ENCODE data around the gene DNAH7.

The DNAH7 gene

DNA sequence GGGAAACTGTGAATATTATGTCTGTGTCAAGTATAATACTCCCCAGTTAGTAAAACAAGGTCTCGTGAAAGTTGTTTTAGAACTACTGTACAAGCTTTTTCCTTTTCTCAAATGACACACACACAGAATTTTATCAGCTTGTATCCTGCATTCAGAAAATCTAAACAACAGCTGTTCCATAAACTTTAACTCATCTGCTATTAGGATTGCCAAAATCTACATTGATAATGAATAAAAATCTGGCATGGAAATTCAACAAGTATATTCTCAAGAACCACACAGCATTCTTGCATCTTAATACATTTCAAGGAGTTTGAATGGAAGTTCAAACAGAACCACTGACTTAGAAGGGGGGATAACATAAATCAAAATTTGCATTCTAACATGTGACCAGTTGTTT lies 260.4 kb downstream of the DNAH7 start:
- no peak for DNase-seq (ENCODE audit: low spot score)

DNA sequence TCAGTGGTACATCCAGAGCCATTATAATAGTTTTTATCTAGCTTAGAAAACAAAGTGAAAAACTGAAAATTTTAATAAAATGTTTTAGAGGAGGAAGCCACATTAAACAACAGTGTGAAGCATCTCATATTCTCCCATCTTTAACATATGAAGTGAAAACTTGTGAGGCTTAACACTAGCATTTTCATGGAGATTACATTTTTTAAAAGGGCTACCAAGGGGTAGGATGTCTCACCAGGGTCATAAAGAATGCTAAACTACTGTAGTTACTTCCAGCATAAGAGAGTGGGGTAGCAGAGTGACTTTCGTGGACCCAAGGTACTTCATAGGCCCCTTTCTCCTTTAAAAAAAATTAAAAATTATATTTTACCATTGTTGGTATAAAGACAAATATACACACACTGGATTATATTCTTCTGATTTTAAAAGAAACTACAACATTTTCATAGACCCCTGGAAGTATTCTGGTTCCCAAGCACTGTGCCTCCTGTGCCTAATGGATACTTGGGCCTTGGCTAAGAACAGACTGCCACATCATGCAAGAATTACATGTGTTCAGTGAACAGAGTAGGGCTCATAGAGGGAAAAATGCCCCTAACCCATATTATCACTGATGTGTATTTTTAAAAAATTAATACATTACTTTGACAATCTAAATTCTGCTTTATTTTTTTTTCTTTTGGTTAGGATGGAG lies 263.2 kb downstream of the DNAH7 start:
- no peak for DNase-seq (ENCODE audit: low spot score)

- DNase-seq (ENCODE audit: low spot score): no peak
Observed at GRCh38 chr2:195795879-195796278, 272.8 kb downstream of the DNAH7 start.

- no peak for DNase-seq (ENCODE audit: low spot score)
Observed at GRCh38 chr2:195793881-195794280, 274.8 kb downstream of the DNAH7 start.

- DNase-seq (ENCODE audit: low spot score): no peak
Observed at GRCh38 chr2:195782156-195782555, 286.5 kb downstream of the DNAH7 start.

DNA sequence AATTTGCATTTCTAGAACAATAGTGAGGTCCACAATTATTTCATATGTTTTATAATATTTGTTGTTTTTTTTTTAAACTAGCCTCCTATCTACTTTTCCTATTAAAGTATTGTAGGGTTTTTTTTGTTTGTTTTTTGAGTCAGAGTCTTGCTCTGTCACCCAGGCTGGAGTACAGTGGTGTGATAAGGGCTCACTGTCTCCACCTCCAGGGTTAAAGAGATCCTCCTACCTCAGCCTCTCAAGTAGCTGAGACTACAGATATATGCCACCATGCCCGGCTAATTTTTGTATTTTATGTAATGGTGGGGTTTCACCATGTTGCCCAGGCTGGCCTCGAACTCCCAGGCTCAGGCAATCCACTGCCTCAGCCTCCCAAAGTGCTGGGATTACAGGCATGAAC lies 289.1 kb downstream of the DNAH7 start:
- no peak for DNase-seq (ENCODE audit: low spot score)

DNA sequence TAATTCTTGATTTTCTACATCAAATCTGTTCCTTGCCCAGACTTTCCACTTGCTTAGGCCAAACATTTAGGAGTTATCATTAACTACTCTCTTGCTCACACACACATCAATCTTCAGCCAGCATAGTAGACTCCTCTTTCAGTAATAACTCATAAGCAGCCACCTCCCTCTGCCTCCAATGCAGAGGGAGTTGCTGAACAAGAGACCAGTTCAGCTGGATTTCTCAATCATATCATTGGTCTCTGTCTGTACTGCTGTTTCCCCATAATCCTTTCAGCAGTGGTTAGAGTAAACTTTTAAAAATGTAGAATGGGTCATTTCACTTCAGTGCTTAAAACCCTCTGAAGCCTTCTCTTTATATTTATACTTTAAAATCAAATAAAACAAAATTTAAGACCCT lies 298.7 kb downstream of the DNAH7 start:
- no peak for DNase-seq (ENCODE audit: low spot score)

DNA sequence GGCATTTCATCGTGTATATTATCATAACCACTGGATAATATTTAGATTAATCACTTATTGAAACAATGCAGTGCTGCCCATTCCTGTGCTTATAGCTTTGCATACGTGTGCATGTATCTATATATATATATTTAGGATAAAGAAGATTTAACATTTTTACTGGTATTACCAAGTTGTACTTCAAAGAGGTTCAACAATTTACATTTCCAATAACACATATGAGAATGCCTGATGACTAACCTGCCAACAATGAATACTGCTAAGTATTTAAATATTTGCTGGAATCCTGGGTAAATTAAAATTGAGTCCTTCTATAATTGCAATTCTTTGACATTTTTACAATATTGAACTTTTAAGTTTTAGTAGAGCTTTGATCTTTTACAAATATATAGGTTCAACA lies 300.2 kb downstream of the DNAH7 start:
- no peak for DNase-seq (ENCODE audit: low spot score)

GRCh38 chr2:195766691-195767090 lies 301.9 kb downstream of the DNAH7 start:
- no peak for DNase-seq (ENCODE audit: low spot score)

- no peak for DNase-seq (ENCODE audit: low spot score)
Observed at GRCh38 chr2:195763866-195764265, 304.8 kb downstream of the DNAH7 start.

DNA sequence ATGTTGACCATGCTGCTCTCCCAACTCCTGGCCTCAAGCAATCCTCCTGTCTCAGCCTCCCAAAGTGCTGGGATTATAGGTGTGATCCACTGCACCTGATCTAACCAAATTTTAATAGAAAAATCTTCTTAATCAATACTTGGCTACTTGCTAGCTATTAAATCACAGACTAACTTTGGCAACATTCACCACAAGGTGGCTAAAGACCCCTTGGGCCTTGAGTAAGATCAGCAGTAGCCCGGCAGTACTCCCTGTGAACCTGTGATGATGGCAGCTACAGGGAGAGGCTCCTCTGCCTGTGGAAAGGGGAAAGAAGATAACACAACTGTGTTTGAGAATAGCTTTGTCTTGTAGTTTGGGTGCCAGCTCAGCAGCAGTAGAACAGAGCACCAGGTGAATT lies 308.8 kb downstream of the DNAH7 start:
- no peak for DNase-seq (ENCODE audit: low spot score)

DNA sequence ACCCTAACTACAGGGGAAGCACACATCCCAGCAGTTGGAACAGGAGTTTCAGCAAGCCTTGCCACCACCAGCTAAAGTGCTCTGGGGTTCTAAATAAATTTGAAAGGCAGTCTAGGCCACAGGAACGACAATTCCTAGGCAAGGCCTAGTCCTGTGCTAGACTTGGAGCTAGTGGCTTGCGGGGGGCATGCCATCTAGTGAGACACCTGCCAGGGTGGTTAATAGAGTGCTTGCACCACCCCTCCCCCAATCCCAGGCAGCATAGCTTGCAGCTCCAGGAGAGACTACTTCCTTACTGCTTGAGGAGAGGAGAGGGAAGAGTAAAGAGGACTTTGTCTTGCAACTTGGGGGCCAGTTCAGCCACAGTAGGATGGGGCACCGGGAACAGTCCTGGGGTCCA lies 309.8 kb downstream of the DNAH7 start:
- DNase-seq (ENCODE audit: low spot score): no peak

- DNase-seq (ENCODE audit: low spot score): no peak
Observed at GRCh38 chr2:195756218-195756942, 312.3 kb downstream of the DNAH7 start.

DNA sequence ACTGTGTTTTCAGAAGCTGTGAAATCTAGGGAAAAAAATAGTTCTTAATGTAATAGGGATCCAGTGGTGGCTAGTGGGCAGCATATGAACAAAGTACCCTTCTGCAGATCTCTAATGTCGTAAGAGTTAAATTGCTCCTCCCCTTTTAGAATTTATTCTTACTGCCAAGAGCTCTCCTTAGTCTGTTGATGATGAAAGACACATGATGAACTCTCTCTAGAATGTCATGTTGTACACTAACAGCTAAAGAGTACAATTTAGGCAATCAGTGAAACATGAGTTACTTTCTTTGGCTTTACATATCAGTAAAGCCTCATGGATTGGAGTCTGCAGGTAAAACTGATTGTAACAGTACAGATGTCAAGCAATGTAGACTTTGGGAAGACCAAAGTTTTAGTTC lies 327.4 kb downstream of the DNAH7 start:
- no peak for DNase-seq (ENCODE audit: low spot score)

- DNase-seq (ENCODE audit: low spot score): no peak
Observed at GRCh38 chr2:195737511-195738325, 330.9 kb downstream of the DNAH7 start.

DNA sequence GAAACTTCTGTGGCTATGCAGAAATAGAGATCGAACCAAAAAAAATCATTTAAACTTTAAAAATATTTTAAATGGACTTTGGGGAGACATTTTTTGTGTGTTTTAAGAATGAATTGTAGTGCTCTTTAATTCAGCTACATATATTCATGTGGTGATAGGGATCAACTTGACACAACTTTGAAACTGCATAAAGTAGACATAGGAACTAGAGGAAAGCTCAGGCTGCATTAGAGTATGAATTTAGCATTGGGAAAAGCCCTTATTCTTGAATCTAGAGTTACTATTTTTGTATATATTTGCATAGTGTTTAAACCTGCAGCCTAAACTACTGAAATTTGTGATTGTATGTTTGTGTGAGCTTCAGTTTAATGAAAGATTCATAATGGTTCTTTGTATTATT lies 333.3 kb downstream of the DNAH7 start:
- no peak for DNase-seq (ENCODE audit: low spot score)

DNA sequence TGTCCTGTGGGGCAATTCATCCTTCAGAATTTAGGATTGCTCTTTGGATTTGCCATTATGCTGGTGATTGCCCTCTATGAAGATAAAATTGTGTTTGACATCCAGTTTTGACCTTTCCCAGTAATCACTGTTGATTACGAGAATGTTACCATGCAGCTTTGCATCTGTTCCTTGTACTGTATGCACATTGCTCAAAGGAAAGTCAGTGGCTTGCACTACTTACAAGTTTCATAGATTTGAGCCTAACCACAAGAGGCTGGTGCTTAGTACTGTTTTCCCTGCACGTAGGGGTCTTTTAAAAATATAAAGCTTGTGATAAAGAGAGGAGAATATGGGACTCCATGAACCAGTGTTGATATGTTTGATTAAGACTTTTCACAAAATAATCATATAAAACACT lies 333.7 kb downstream of the DNAH7 start:
- no peak for DNase-seq (ENCODE audit: low spot score)

GRCh38 chr2:195734395-195734794 lies 334.2 kb downstream of the DNAH7 start:
- no peak for DNase-seq (ENCODE audit: low spot score)

DNA sequence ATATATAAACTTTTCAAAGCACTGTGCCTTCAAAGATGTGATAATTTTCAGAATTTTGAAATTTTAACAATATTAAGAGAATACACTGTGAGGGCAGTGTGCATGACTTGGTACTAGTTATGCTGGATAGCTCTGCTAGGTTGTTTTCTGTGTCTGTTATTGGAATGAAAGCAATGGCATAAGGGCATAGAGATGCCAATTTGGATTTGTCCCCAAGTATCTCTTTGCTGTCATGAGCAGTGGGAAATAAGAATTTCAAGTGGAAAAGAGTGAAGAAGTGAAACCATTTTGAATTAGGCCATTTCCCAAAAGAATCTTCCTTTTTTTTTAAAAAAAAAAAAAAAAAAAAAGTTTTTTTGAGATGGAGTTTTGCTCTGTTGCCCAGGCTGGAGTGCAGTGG lies 334.8 kb downstream of the DNAH7 start:
- no peak for DNase-seq (ENCODE audit: low spot score)

GRCh38 chr2:195732574-195732973 lies 336.1 kb downstream of the DNAH7 start:
- no peak for DNase-seq (ENCODE audit: low spot score)

DNA sequence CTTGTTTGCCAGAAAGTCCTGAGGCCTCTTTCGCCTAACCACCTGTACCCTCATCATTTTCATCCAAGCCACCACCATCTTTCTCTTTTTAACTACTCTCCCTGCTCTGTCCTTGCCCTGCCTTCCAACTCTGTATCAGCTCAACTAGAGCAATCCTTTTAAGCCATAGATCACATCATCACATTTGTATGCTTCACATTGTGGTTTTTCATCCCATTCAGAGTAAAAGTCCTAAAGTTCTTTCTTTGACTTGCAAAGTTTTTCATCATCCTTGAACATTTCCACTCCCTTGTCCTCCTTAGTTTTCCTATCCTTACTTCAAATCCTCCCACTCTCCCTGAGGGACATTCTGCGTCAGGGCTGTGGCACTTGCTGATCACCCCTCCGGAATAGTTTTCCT lies 337.7 kb downstream of the DNAH7 start:
- DNase-seq (ENCODE audit: low spot score): no peak

GRCh38 chr2:195727106-195727505 lies 341.5 kb downstream of the DNAH7 start:
- DNase-seq (ENCODE audit: low spot score): no peak

DNA sequence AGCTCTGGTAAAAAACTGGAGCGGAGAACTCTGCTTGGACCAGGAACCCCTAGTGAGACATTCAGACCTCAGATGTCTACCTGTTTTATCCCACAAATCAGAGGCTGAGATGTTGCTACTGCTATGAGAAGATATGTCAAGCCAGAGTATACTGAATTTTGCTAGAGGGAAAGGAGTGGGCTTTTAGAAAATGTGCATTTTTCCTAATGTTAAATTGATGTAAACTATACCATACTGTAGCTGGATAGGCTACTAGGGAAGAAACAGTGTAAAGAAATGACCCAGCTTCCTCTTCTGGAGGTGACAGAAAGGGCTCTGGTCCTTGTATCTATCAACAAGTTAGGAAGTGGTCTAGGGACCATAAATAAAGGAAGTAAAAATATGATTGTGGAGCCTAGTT lies 346.6 kb downstream of the DNAH7 start:
- DNase-seq (ENCODE audit: low spot score): no peak

Measured in putamen (tissue), 1 donor.